Liver (tissue), 9 donors: ENCODE measurements around the gene SLIT3. TPM values are rescaled to one million over a fixed set of nuclear protein-coding genes. Genes with fewer than 3 reads are reported as not detected.

Experiments used
- DNase-seq: peaks from one replicate; pipeline ENCODE4 v3.0.0-alpha.2; 2017; ENCODE audit warnings: low spot score
- H3K27ac ChIP-seq, 2 donors: one replicate each; pipeline ENCODE4 v1.7.0; 2013; ENCODE audit warnings: inconsistent platforms in 2 of 2, low read length in 2 of 2, control low read depth in 1 of 2, low read depth in 1 of 2, mild to moderate bottlenecking in 1 of 2
- H3K27me3 ChIP-seq, 4 donors: one replicate each; pipeline versions ENCODE4 v1.6.1 to v1.7.0; 2013; ENCODE audit warnings: low read length in 3 of 4, inconsistent platforms in 1 of 4, mild to moderate bottlenecking in 1 of 4, moderate library complexity in 1 of 4; ENCODE audit not compliant: control insufficient read depth in 4 of 4, insufficient read depth in 4 of 4
- H3K36me3 ChIP-seq, 4 donors: one replicate each; pipeline versions ENCODE4 v1.6.1 to v1.7.0; 2013; ENCODE audit warnings: low read length in 3 of 4, mild to moderate bottlenecking in 3 of 4, low read depth in 1 of 4, moderate library complexity in 1 of 4; ENCODE audit not compliant: control insufficient read depth in 4 of 4, insufficient read depth in 3 of 4
- H3K4me1 ChIP-seq, 4 donors: one replicate each; pipeline versions ENCODE4 v1.6.1 to v1.7.0; 2013; ENCODE audit warnings: low read length in 3 of 4, mild to moderate bottlenecking in 3 of 4, moderate library complexity in 1 of 4; ENCODE audit not compliant: control insufficient read depth in 4 of 4, insufficient read depth in 4 of 4
- H3K4me3 ChIP-seq, 3 donors: one replicate each; pipeline versions ENCODE4 v1.6.1 to v1.7.0; 2013; ENCODE audit warnings: low read length in 3 of 3, control low read depth in 1 of 3, low read depth in 1 of 3, mild to moderate bottlenecking in 1 of 3
- H3K9ac ChIP-seq, 2 donors: one replicate each; pipeline ENCODE4 v1.7.0; 2013; ENCODE audit warnings: low read length in 2 of 2, mild to moderate bottlenecking in 2 of 2, moderate library complexity in 2 of 2, control low read depth in 1 of 2, low read depth in 1 of 2
- H3K9me3 ChIP-seq, 4 donors: one replicate each; pipeline versions ENCODE4 v1.6.1 to v1.7.0; 2013; ENCODE audit warnings: low read length in 3 of 4; ENCODE audit not compliant: control insufficient read depth in 4 of 4
- ATF3 ChIP-seq: IDR thresholded peaks from 2 replicates; pipeline ENCODE4 v1.6.1; 2016; ENCODE audit warnings: antibody characterized with exemption
- CTCF ChIP-seq: fragments of 150-350 bp; IDR thresholded peaks from 2 replicates; pipeline ENCODE4 v1.5.1; 2017; ENCODE audit warnings: improper control_type of control experiment, low read depth, low read length; ENCODE audit not compliant: missing input control
- EGR1 ChIP-seq, 2 donors: IDR thresholded peaks; 2 replicates each; pipeline ENCODE4 v1.6.1; 2016 to 2018; ENCODE audit warnings: antibody characterized with exemption in 2 of 2, low read depth in 2 of 2
- FOXA1 ChIP-seq: IDR thresholded peaks from 2 replicates; pipeline ENCODE4 v1.6.1; 2016; ENCODE audit warnings: antibody characterized with exemption
- GABPA ChIP-seq, 2 donors: IDR thresholded peaks in 1 of 2; conservative IDR thresholded peaks in 1 of 2; 2 replicates each; pipeline ENCODE4 v1.6.1; 2016; ENCODE audit warnings: antibody characterized with exemption in 2 of 2, mild to moderate bottlenecking in 1 of 2, moderate library complexity in 1 of 2
- HNF4A ChIP-seq, 2 donors: conservative IDR thresholded peaks; 2 replicates each; pipeline ENCODE4 v1.6.1; 2016; ENCODE audit warnings: antibody characterized with exemption in 2 of 2, mild to moderate bottlenecking in 2 of 2
- HNF4G ChIP-seq: IDR thresholded peaks from 2 replicates; pipeline ENCODE4 v1.6.1; 2016; ENCODE audit warnings: antibody characterized with exemption
- JUND ChIP-seq, 2 donors: IDR thresholded peaks; 2 replicates each; pipeline ENCODE4 v1.6.1; 2016; ENCODE audit warnings: antibody characterized with exemption in 2 of 2
- MAX ChIP-seq: IDR thresholded peaks from 2 replicates; pipeline ENCODE4 v1.6.1; 2016; ENCODE audit warnings: antibody characterized with exemption
- RAD21 ChIP-seq, 2 donors: IDR thresholded peaks; 2 replicates each; pipeline ENCODE4 v1.6.1; 2016; ENCODE audit warnings: antibody characterized with exemption in 2 of 2, mild to moderate bottlenecking in 2 of 2
- RXRA ChIP-seq, 2 donors: IDR thresholded peaks; 2 replicates each; pipeline ENCODE4 v1.6.1; 2017 to 2018; ENCODE audit warnings: antibody characterized with exemption in 2 of 2, mild to moderate bottlenecking in 1 of 2
- SP1 ChIP-seq: IDR thresholded peaks from 2 replicates; pipeline ENCODE4 v1.6.1; 2018; ENCODE audit warnings: antibody characterized with exemption, mild to moderate bottlenecking
- TAF1 ChIP-seq: conservative IDR thresholded peaks from 2 replicates; pipeline ENCODE4 v1.6.1; 2016; ENCODE audit warnings: antibody characterized with exemption, mild to moderate bottlenecking
- YY1 ChIP-seq: IDR thresholded peaks from 2 replicates; pipeline ENCODE4 v1.6.1; 2016; ENCODE audit warnings: antibody characterized with exemption, mild to moderate bottlenecking
- ZBTB33 ChIP-seq: IDR thresholded peaks from 2 replicates; pipeline ENCODE4 v1.6.1; 2016; ENCODE audit warnings: antibody characterized with exemption
- WGBS: extraction: QIAGEN DNeasy Blood & Tissue Kit; methylation state at CpG from one replicate; pipeline ENCODE4 v1.1.7; 2013; 5-methylcytosine and 5-hydroxymethylcytosine counted together
- polyA plus RNA-seq, 2 donors: library from polyadenylated mRNA; stranded (reverse) in 1 of 2; unstranded in 1 of 2; fragments of 200-250 nt in 1 of 2; fragments of >200 nt in 1 of 2; fragmentation: Nextera tagmentation in 1 of 2; extraction: Ambion mirVana in 1 of 2; gene quantifications; one replicate each; pipeline versions ENCODE4 v1.2.1 to v1.2.3, GENCODE V29; 2013 to 2015
- total RNA-seq, 2 donors: library from RNA; depleted of rRNA; stranded (reverse); fragments of >200 nt; gene quantifications; one replicate each; pipeline ENCODE4 v1.2.3, GENCODE V29; 2014
- donor health status: healthy.
- donor health status: healthy.
- donor health status: healthy.
- donor health status: healthy.
- donor health status: healthy.

SLIT3 gene
- total and polyA plus RNA-seq, 4 donors, result 0.61 to 1.3 (median 0.91) TPM

- Histone ChIP-seq H3K4me3 (no peak overlapping the region), H3K36me3 (no peaks in the 10 kb centered on the region), H3K4me1 (peaks cover 0 to 2% (median 0%) of the 10 kb centered on the region in 4 donors), H3K27ac (no peak overlapping the region), H3K9me3 (no peaks in the 10 kb centered on the region), H3K27me3 (no peaks in the 10 kb centered on the region), H3K9ac (no peak overlapping the region)
- DNase-seq, result no peak
- WGBS, result 88% methylated on average over 3 of the region's 3 CpGs
- TF ChIP-seq RAD21 (IDR thresholded peaks at IDR 0.05) (no peak), ATF3 (no peak), HNF4G (no peak), TAF1 (no peak), HNF4A (conservative IDR thresholded peaks at IDR 0.05) (no peak), YY1 (no peak), JUND (IDR thresholded peaks at IDR 0.05) (no peak), GABPA (IDR thresholded peaks at IDR 0.05 in 1 of 2, conservative IDR thresholded peaks at IDR 0.05 in 1 of 2) (no peak), SP1 (no peak), EGR1 (IDR thresholded peaks at IDR 0.05; ENCODE audit: low read depth in 2 of 2) (no peak), FOXA1 (no peak), MAX (no peak), CTCF (no peak), ZBTB33 (no peak), RXRA (IDR thresholded peaks at IDR 0.05) (no peak)
Observed at GRCh38 chr5:168887931-168888330, 413.0 kb downstream of the SLIT3 start.

- no peak for DNase-seq
Observed at GRCh38 chr5:168886157-168886556, 414.8 kb downstream of the SLIT3 start.

More at GRCh38 chr5:168886157-168886556, 414.8 kb downstream of the SLIT3 start:
- H3K4me3 ChIP-seq, result no peak overlapping the region
- no peak overlapping the region for H3K27ac ChIP-seq
- no peaks in the 10 kb centered on the region for H3K9me3 ChIP-seq
- H3K9ac ChIP-seq, result no peak overlapping the region
- H3K27me3 ChIP-seq, result no peaks in the 10 kb centered on the region
- peaks cover 0 to 2% (median 0%) of the 10 kb centered on the region in 4 donors for H3K4me1 ChIP-seq
- TF ChIP-seq YY1, result no peak
- H3K36me3 ChIP-seq, result no peaks in the 10 kb centered on the region
- WGBS, result 74% methylated on average over 9 of the region's 9 CpGs
